Keratinocyte (primary cell): ENCODE results near the gene PLPP4.

Experiments
- CTCF ChIP-seq, 3 experiments: IDR thresholded peaks in 1 of 3; conservative IDR thresholded peaks in 1 of 3; optimal IDR thresholded peaks in 1 of 3; 2 replicates in 2 of 3; 3 replicates in 1 of 3; pipeline versions ENCODE3 to v1.5.1; 2011; ENCODE audit warnings: low read length in 3 of 3, mild to moderate bottlenecking in 3 of 3, moderate library complexity in 2 of 3, control low read depth in 1 of 3, inconsistent platforms in 1 of 3; ENCODE audit not compliant: insufficient read depth in 2 of 3; ENCODE audit errors: extremely low read depth in 1 of 3
- EZH2 ChIP-seq: IDR thresholded peaks from one replicate; pipeline ENCODE4 v1.6.1; 2012; ENCODE audit warnings: inconsistent platforms, mild to moderate bottlenecking, low read length, moderate library complexity

DNA sequence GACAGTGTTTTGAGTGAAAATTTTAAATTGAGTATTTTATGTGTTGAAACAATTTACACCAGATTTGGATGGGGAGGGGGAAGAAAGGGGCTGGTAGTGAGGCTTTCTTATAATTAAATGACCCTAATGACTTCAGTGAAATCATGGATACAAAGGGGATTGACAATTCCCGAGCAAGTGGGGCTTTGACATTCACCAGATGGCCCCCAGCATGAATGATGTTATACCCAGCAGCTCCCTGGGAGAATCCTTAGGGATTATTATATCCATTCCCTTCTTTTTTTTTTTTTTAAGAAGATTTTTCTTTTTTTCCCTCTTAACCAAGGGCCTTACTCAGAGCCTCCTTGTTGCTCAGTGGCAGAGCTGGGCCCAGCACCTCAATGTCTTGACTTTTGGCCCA lies 17.9 kb downstream of the PLPP4 start:
- no peak for TF ChIP-seq CTCF (optimal IDR thresholded peaks at IDR 0.05 in 1 of 3, IDR thresholded peaks at IDR 0.05 in 1 of 3, conservative IDR thresholded peaks at IDR 0.05 in 1 of 3; ENCODE audit: extremely low read depth in 1 of 3, insufficient read depth in 2 of 3, low read length in 3 of 3)
- TF ChIP-seq EZH2 = no peak
